Jurkat, Clone E6-1 (cell line): Measurements from ENCODE around the gene OR1E1. TPM values are rescaled to one million over a fixed set of nuclear protein-coding genes. Genes with fewer than 3 reads are reported as not detected.
A peak's percentile ranks its signal among the peaks of the same experiment; 100 is the strongest.
"Not testable (repeated sequence)": the region's sequence is repeated elsewhere in the genome, so short reads cannot be mapped to it uniquely, and the experiment has no call there.

Experiments
- DNase-seq: peaks from one replicate; pipeline ENCODE4 v3.0.0-alpha.2; 2011; ENCODE audit warnings: low read depth, low spot score
- H3K4me3 ChIP-seq: 2 replicates; pipeline ENCODE4 v1.5.1; 2011; ENCODE audit warnings: mild to moderate bottlenecking, low read length, control low read depth, moderate library complexity
- polyA plus RNA-seq: library from polyadenylated mRNA; unstranded; fragments of >200 nt; gene quantifications from one replicate; pipeline ENCODE4 v1.2.1, GENCODE V29; 2012; ENCODE audit warnings: missing spikeins; ENCODE audit not compliant: insufficient read length, insufficient read depth

Gene OR1E1, protein sequence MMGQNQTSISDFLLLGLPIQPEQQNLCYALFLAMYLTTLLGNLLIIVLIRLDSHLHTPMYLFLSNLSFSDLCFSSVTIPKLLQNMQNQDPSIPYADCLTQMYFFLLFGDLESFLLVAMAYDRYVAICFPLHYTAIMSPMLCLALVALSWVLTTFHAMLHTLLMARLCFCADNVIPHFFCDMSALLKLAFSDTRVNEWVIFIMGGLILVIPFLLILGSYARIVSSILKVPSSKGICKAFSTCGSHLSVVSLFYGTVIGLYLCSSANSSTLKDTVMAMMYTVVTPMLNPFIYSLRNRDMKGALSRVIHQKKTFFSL
- polyA plus RNA-seq, result not detected

DNA sequence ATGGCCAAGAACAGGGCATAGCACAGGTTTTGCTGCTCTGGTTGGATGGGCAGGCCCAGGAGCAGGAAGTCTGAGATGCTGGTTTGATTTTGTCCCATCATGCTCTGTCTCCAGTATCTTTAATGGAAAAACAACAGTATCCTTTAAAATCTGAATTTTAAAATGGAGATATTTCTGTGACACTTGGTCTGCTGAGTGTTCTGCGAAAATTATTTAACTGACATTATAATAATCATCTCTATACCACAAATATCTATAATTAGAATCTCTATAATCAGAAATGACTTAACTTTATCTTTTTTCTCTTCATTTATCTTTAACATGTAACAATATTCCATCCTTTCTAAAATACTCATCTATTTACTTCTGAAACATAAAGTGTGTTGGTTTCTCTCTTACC, at the start of gene OR1E1:
Gene OR1E1 (minus strand): TSS at position 101 of the 400 bp plus-strand sequence. CDS start 0 bp downstream, at position 101.
- no peak within 1 kb of the TSS for H3K4me3 ChIP-seq
- no peak for DNase-seq

DNA sequence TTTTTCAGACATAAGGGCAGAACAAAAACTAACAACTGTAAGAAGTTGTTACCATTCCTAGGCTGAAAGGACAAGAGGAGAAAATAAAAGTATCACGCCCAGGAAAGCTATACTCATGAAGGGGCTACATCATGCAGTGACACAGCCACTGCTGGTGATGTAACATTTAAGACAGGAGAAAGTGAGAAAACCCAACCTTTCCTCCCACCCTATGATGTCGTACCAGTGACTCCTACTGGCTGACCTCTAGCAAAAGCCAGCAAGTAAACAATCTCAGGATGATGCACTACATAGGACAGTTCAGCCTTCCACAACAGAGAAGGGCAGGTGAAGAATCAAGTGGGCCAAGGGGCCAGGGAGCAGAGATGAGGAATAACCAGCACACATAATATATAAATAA, 49.4 kb upstream of the OR1E1 start:
- DNase-seq, result peak; percentile 14
- H3K4me3 ChIP-seq, result no peak overlapping the region

DNA sequence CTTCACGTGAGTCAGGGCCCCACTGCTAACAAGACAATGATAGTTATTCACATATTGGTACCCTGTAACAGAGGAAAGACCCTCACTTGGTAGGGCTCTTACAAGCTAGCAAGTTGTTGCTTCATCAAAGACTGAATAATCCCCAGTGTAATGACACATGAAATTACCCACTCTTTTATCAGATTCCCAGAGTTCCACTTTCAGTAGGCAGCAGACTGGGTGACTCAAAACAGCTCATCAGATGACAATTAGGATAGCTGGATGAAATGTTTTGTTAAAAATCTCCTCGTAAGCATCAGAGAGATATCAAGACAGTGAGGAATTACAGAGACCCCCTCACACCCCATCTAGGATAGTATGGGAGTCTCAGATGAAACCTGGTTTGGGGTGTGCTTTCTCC, 42.2 kb upstream of the OR1E1 start:
- no peak for DNase-seq
- no peak overlapping the region for H3K4me3 ChIP-seq

DNA sequence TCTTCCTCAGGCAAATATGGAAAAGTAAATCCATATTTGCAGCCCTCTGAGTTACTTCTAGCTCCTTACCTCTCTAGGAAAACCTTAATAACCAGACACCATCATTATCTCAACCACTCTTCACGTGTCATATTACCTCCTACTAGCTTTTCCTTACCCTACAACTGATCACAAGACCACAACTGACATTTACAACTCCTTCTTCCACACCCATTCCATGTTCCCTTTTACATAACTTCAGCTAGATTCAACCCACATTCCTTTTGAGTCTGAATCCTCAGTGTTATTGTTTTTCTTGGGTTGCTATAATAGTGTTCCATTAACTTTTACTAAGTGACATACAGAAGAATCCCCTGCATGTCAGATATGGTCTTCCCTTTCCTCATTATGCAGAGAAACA, 40.2 kb upstream of the OR1E1 start:
- no peak overlapping the region for H3K4me3 ChIP-seq
- no peak for DNase-seq

DNA sequence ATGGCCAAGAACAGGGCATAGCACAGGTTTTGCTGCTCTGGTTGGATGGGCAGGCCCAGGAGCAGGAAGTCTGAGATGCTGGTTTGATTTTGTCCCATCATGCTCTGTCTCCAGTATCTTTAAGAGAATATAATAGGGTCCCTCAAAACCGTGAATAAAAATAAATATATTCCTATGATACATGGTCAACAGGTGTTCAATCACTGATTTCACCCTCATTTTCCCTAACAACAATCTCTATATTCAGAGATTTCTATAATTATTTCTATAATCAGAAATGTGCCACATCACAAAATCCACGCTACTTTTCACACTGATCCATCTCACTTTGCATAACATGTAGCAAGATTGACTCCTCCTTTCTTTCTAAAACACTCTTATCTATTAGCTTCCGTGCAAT, 35.5 kb upstream of the OR1E1 start, which contains the start of gene OR1E2:
Gene OR1E2 (minus strand): TSS at position 101 of the 400 bp plus-strand sequence. CDS start 0 bp downstream, at position 101.
- no peak for DNase-seq
- H3K4me3 ChIP-seq, result no peak within 1 kb of the TSS

DNA sequence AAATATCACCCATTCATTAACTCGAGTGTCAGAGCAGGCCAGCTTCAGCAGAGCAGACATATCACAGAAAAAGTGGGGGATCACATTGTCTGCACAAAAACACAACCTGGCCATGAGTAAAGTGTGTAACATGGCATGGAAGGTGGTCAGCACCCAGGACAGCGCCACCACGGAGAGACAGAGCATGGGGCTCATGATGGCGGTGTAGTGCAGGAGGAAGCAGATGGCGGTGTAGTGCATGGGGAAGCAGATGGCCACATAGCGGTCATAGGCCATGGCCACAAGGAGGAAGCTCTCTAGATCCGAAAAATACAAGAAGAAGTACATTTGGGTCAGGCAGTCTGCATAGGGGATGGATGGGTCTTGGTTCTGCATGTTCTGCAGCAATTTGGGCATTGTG, 35.0 kb upstream of the OR1E1 start:
- not testable (repeated sequence) for H3K4me3 ChIP-seq
- peak; percentile 12 for DNase-seq

DNA sequence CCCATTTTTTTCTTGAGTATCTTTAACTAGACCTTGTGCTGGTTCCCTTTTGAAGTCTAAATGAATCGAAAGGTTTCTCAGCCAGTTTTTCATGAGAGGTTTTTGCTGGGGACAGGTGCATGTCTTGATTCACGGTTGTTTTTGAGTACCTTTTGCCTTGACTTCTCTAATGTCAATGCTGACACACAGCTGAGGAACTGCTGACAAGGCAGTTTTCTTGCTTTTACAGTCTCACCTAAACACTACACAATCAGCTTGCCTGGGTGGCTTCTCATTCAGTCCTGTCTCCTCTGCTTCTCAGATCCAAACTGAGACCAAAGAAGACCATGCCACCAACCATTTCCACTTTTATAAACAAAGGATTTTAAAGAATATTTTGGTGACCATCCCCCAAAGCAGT, 20.0 kb upstream of the OR1E1 start:
- H3K4me3 ChIP-seq, result no peak overlapping the region
- no peak for DNase-seq

DNA sequence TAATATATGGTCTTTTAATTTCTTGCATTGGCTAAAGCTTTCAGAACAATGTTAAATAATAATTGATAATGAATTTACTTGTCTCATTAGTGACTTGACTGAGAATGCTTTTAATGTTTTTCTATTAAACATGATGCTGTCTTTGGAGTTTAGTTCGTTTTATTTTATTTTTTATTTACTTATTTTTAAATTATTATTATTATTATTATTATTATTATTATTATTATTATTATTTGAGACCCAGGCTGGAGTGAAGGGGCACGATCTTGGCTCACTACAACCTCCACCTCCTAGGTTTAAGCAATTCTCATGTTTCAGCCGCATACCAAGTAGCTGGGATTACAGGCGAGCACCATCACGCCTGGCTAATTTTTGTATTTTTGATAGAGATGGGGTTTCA, 17.4 kb upstream of the OR1E1 start:
- no peak overlapping the region for H3K4me3 ChIP-seq
- no peak for DNase-seq

DNA sequence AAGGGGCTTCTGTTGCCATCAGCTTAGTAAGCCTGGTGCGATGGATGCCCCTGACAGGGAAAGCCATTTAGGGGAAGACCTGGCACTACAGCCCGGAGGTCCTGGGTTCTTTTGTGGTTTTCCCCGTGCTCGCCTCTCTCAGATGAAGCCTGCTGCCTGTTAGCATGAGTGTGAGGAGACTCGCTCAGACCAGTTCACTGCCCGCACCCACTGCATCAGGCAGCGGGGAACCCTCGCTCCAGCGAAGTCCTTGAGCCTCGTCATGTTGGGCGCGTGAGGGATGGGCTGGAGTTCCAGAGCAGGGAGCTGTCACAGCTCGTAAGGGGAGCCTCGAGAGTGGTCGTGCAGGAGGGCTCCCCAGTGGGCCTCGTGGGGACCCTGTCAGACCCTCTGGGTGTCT, 14.0 kb upstream of the OR1E1 start:
- H3K4me3 ChIP-seq, DNase-seq: not testable (repeated sequence)

DNA sequence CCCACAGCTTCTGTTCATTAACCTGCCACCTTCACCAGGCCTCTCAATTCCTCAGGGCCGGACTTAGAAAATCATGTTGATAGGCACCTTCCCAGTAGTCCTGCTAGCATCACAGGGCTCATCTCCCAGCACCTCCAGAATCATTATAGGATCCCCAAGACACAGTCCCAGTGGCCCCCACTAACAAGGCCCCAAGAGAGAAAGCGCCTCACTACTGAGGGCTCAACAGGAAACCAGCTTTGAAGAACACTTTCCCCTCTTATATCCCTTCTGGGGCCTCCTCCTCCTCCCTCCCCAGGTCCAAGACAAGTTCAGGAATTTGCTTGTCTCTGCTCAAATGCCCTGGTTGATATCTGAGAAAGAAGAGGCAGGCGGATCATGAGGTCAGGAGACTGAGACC, 12.9 kb upstream of the OR1E1 start, which contains the start of gene OR3A3:
Gene OR3A3 (plus strand): TSS at position 301 of the 400 bp plus-strand sequence.
- DNase-seq, result no peak
- no peak within 1 kb of the TSS for H3K4me3 ChIP-seq

DNA sequence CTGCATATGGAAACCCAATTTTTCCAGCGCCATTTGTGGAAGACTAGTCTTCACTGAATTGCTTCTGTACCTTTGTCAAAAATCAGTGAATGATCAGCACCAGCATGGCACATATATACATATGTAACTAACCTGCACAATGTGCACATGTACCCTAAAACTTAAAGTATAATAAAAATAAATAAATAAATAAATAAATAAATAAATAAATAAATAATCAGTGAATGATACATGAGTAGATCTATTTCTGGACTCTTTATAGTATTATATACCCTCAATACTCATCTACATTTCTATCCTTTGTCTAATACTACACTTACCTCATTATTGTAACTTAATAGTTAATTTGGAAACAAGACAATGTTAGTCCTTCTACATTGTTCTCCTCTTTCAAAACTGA, 5.6 kb upstream of the OR1E1 start:
- DNase-seq, H3K4me3 ChIP-seq: not testable (repeated sequence)

DNA sequence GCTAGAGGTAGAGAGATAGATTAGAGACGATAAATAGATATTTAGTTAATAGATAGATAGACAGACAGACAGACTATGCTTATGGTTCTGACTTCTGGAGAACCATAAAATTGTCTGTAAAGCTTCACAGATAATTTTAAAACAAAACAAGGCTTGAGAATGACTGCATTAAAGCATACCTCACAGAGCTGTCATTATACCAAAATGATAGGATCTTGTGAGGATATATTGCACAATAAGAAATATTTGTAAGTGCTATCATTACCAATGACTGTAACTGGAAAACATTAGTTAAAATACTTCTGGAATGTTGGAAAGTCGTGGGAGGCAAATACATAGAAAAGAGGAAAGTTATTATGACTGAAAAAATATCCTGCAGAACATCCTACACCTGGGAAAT, 3.6 kb upstream of the OR1E1 start:
- no peak overlapping the region for H3K4me3 ChIP-seq
- no peak for DNase-seq

DNA sequence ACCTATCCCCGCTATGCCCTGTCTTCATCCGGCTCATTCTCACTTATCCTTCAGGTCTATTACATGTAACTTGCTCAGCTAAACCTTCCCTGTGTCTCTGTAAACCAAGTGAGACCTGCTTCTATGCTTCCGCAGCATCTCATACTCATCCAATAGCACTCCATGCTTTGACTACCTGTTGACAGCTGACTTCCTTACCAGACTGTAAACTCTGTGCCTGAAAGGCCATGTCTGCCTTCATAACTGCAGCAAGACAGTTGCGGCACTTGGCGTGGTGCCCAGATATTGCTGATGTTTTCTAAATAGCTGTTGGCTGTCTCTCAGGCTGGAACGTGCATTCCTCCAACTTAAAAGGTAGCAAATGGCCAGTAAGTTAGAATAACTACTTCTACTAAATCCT, 1.8 kb upstream of the OR1E1 start:
- peak; percentile 10 for DNase-seq
- H3K4me3 ChIP-seq, result no peak overlapping the region

DNA sequence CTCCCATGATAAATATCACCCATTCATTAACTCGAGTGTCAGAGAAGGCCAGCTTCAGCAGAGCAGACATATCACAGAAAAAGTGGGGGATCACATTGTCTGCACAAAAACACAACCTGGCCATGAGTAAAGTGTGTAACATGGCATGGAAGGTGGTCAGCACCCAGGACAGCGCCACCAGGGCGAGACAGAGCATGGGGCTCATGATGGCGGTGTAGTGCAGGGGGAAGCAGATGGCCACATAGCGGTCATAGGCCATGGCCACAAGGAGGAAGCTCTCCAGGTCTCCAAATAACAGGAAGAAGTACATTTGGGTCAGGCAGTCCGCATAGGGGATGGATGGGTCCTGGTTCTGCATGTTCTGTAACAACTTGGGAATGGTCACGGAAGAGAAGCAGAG, 409 bp downstream of the OR1E1 start:
- DNase-seq, H3K4me3 ChIP-seq: not testable (repeated sequence)

DNA sequence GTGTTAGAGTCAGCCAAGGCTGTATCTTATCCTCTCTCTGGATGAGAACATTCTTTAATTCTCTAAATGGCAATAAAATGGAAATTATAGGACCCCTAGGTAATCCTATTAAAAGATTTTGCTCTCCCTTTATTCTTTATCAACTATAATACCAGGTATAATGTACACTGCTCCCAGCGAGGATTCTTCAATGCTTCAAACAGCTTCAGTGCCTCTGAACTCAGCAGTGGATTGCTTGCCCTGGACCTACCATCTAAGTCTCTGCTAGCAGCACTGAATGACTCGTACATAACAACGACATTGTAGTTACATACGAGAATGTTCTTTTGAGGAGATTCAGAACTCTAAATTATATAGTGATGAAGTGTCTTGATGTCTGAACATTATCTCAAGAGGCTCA, 8.4 kb downstream of the OR1E1 start:
- DNase-seq, result no peak
- no peak overlapping the region for H3K4me3 ChIP-seq

DNA sequence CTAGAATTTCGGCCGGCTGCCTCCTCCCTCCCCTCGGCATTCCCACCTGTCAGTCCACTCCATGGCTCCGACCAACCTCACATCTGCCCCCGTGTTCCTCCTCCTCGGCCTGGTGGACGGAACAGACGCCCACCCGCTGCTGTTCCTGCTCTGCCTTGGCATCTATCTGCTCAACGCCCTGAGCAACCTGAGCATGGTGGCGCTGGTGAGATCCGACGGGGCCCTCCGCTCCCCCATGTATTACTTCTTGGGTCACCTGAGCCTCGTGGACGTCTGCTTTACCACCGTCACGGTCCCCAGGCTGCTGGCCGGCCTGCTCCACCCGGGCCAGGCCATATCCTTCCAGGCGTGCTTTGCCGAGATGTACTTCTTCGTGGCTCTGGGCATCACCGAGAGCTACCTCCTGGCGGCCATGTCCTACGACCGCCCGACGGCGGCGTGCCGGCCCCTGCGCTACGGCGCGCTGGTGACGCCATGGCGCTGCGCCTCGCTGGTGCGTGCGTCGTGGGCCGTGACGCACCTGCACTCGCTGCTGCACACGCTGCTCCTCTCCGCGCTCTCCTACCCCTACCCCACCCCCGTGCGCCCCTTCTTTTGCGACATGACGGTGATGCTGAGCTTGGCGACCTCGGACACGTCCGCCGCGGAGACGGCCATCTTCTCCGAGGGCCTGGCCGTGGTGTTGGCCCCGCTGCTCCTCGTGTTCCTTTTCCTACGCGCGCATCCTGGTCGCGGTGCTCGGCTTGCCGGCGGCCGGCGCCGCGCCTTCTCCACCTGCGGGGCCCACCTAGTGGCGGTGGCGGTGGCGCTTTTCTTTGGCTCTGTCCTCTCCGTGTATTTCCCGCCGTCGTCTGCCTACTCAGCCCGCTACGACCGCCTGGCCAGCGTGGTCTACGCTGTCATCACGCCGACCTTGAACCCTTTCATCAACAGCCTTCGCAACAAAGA, 12.1 kb downstream of the OR1E1 start, which contains the start of gene OR3A2:
Gene OR3A2 (minus strand): TSS at position 440 of the 948 bp plus-strand sequence.
- DNase-seq, result peak; percentile 50

DNA sequence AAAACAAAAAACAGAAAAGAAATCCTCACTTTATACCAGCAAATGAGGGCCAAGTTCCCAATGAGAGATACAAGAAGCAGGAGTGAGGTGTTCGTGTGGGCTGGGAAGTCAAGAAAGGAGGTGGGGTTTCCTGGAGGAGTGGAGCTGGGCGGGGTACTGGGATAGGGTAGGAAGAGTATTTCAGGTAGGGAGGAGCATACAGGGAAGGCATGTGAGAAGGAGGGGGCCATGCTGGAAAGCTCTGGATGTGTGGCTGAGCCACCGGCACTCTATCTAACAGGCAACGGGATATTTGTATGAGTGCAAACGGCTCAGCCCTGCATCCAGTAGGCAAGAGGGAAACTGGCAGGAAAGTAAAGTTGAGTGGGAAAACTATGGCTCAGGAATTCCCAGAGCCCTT, 16.3 kb downstream of the OR1E1 start:
- DNase-seq, result no peak
- no peak overlapping the region for H3K4me3 ChIP-seq

More for the DNA sequence above, 12.1 kb downstream of the OR1E1 start, which contains the start of gene OR3A2:
- peak within 1 kb of the TSS; percentile 65 for H3K4me3 ChIP-seq

DNA sequence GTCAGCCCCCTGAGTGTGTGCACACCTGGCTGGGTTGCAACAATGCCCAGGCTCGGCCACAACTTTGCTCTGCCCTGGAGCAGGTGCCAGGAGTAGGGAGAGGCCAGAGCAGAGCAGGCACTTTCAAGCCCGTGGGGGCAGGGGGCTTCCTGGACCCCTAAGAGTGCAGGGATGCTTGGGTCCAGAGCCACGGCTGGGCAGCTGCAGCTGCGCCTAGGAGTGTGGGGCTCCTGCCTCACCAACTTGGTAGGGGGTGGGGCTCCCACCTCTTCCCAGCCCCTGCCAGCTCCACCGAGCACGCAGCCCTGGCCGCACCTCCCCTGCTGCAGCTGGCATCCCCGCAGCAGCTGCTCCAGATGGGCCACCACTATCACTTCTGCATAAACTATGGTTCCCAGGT, 19.9 kb downstream of the OR1E1 start:
- no peak overlapping the region for H3K4me3 ChIP-seq
- DNase-seq, result no peak

DNA sequence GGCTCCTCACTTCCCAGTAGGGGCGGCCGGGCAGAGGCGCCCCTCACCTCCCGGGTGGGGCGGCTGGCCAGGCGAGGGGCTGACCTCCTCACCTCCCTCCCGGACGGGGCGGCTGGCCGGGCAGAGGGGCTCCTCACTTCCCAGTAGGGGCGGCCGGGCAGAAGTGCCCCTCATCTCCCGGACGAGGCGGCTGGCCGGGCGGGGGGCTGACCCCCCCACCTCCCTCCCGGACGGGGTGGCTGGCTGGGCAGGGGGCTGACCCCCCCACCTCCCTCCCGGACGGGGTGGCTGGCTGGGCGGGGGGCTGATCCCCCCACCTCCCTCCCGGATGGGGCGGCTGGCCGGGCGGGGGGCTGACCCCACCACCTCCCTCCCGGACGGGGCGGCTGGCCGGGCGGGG, 27.0 kb downstream of the OR1E1 start:
- DNase-seq, H3K4me3 ChIP-seq: not testable (repeated sequence)
